Measurements from ENCODE around the gene NIN.
"Not testable (repeated sequence)": the region's sequence is repeated elsewhere in the genome, so short reads cannot be mapped to it uniquely, and the experiment has no call there.

The NIN gene

DNA sequence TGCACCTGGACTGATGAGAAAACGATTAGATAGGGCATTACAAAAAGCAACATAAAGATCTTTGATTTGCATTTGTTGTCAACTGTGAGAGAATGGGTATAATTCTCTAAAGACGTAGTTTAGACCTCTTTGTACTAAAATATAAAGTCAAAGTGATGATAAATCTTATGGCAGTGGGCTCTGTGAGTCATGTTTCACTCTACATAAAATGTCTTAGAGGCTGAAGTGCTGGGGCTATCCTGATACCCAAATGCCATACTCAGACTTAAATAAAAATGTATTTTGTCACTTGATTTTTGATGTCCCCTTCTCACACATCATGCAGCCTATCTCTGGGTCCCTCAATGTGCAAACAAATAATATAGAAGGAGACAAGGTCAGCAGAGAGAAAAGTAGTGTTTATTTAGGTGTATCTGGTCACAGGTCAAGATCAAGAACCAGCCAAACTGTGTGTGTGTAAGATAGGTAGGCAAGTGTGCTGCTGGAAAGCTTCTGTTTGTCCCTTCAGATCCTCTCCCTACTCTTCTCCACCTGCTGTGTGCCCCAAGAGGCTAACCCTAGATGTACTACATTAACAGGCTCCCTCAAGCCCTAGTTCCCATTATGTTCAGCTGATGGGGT, 7.0 kb upstream of the NIN start:
- DNase-seq (ENCODE audit: low read depth) = no peak

DNA sequence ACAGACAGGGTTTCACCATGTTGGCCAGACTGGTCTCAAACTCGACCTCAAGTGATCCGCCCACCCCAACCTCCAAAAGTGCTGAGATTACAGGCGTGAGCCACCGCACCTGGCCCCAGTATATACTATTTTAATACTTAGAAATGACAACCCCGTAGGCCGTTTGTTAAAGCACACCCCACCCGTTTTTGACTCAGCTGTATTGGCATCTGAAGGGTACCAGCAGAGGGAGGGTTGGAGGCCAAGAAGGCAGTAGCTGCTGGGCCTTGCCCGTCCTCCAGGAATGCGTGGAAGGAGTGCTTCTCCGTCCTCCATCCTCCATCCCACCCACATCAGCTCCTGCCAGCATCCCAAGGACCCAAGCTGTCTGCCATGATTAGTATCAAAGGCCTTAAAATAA, 6.3 kb upstream of the NIN start:
- no peak for DNase-seq (ENCODE audit: low read depth)

DNA sequence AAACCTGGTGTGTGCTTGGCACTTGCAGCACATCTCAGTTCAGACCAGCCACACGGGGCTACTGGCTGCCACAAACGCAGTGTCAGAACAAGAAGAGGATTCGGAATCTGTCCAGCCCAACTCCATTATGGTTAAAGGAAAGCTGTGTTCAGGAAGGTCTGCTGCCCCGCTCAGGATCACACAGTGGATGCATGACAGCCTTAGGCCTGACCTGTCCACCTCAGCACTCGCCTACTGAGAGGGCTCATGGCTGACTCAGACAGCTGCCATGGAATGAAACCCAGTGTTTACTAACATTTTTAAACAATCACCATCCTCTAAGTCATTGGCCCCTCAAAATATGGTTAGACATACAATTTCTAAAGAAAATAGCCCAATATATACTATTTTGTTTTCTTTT, 5.6 kb upstream of the NIN start:
- peak; percentile 35 for DNase-seq (ENCODE audit: low read depth)

DNA sequence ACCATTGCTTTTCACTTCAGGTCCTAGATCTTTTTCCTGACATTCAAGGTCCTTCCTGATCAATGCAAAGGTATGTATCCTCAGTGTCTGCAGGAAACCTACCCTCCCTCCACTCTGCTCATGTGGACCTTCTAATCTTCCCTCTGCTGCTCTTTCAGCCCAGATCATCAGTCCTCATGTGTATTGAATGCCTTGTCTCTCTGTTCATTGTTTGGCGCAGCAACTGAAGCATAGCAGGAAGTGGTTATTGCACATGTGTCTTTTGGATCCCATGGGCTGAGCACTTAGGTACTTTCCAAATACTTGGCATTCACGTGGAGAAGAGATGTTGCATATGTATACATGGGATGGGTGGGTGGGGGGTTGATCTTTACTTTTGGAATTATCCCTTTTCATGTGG, 4.3 kb upstream of the NIN start:
- peak; percentile 27 for DNase-seq (ENCODE audit: low read depth)

DNA sequence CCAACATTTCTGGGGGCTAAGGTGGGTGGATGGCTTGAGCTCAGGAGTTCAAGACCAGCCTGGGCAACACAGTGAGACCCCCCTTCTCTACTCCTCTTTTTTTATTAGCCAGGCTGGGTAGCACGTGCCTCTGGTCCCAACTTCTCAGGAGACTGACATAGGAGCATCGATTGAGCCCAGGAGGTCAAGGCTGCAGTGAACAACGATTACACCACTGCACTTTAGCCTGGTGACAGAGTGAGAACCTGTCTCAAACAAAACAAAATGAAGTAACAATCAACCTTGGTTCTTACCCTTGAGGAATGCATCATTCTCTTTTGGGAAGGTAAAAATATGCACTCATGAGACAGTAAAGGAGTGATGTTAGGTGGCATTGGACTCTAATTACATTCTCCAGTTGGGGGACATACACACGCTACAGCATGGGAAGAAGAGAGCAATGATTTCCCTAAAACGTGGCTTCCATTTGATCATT, 3.9 kb upstream of the NIN start:
- DNase-seq (ENCODE audit: low read depth) = no peak

DNA sequence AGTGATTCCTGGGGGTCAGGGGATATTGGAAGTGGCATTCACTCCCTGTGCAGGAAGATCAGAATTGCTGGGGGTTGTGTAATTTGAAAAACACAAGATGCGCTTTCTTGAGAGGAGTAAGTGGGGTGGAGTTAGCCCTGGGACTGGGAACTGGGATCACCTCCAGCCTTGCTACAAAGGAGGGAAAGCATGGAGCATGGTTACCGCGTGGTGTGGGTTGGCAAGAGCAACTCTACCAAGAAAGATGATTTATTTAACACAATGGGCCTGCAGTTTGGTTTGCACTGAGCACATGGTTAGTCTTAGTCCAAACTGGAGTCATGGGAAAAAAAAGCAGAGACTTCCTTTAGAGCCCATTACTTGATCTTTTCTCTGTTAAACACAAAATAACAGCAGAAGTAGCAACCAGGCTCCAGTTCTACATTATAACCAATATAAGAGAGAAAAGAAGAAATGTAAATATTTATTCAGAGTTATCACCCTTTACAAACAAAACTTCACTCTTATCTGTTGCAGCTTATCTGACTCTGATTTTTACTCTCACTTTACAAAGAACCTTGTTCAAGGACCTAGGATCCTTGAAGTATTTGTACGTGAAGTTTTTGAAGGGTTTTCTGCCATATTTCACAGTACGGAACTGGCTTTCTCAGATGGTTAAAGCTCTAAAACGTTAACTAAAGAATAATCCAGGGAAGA, 2.1 kb upstream of the NIN start:
- DNase-seq (ENCODE audit: low read depth) = no peak

DNA sequence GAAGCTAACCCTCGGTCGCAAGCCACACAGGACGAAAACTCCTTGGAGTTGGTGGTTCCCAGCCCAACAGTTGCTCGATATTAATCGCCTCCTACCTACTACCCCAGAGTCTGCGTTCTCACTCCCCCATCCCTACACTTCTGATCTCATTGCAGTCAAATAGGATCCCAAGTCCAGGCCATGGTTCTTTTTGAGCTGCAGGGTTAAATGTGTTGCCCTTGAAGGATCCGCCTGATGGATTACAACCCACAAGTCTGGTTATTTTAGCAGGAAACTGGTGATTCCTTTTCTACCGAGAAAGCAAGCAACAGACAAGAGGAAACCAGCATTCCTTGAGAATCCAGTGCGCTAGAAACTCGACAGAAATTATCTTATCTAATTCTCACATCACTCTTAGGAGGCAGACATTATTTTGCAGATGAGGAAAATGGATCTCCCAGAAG, 785 bp upstream of the NIN start:
- DNase-seq (ENCODE audit: low read depth) = no peak

DNA sequence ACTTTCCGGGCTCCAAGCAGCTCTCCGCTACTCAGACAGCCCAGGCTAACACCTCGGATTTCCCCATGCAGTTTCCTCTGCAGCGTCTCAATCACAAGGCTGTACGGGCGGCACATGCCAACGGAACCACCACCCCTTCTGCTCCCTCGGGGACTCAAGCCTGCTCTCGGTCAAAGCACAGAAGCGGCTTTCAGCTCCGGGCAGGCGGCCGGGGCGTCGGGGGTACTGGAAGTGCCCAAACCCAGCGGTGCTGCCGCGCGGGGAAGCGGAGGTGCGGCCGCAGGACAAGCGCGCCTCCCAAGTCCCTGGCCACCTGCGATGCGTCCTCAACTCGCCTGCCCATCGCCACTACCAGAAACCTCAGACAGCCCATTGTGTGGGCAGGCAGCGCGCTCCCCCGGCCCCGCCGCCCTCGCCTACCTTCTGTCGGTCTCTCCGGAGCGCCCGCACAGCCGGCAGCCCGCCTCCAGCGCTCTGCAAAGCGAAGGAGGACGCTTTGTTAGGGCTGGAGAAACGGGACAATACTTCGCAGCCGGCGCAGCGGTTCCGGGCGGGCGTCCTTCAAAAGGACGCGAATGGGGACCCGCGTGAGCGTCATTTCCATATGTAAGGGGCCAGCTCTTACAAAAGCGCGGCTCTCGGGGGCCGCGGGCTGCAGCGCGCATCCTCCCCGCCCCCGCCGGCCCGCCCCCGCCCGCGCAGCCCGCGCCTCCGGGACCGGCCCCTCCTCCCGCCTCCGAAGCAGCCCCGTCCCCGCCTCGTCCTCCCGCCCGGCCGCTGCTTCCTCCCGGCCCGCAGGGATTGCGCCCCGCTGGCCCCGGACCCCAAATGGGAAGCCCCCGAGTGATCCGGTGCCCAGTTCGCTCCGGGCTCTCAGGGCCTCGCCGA, 674 bp downstream of the NIN start:
- peak; percentile 55 for DNase-seq (ENCODE audit: low read depth)

DNA sequence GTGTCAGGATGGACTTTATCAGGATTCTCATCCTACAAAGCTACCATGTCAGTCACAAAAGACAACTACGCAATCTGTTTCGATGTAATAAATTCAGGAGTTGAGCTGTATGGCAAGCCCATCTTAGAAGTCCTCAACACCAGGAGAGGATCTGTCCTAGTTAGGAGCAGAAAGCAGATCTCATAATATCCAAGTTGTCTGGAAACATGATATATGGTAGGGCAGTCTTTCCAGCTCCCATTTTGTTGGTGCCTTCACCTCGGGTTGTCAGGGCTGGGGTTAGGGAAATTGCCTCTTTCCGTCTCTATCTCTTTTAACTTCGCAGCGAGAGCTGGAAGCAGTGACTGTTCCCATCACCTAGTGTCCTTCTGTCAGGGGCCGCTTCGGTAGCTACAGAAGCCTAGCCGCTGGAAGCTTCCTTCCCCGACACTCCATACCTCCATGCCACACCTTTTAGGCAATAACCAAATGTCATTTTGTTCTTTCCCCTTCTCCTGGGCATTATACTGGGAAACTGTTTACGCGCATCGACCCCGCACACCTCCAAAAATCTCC, 1.4 kb downstream of the NIN start:
- DNase-seq (ENCODE audit: low read depth) = no peak

DNA sequence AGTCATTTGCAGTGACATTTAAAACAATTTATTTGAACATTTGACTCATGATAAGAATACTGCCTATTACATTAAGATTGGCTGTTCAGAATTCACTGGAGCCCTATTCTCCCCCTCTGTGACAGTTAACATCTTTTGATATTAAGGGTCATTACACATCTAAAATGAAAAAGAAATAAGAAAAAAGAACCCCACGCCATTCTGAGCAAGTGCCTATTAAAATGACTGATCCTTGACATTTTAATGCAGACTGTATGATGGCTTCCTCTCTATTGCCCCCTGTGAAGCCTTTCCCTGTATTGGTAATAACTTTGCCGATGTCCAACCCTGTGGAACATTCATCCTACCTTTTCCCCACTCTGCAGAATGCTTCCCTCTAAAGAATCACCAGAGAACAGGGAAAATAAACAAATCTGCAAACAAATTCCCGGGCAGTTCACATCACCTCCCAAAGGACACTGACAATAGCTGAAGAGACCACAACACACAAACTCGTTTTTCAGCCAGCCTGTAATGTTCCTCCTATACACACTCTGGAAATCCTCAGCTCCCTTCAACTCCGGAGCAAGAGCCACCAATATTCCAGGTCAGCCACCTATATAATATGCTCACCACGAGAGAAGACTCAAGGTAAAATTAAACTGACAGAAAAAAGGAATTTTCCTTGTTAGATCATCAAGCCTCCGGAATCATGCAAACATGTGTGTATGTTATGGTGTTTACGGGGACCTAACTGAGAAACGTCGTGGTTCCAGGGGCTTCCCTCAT, 2.1 kb downstream of the NIN start:
- no peak for DNase-seq (ENCODE audit: low read depth)

DNA sequence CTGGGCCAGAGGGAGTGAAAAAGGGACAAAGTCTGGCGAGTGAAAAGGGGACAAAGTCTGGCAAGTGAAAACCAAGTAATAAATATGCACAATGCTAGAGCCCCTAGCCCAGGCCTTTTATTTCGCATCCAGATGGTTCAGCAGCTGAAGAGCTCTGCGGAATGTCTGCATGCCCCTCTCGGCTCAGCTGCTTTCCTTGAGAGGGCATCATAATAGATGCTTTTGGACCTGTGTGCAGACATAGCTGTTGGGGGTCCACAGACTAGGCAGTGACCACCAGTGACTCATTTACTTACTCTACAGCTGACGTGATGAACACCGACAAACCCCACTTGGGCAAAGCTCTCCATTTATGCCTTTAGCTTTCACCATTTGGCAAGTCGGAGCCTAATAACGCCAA, 4.3 kb downstream of the NIN start:
- DNase-seq (ENCODE audit: low read depth) = no peak

DNA sequence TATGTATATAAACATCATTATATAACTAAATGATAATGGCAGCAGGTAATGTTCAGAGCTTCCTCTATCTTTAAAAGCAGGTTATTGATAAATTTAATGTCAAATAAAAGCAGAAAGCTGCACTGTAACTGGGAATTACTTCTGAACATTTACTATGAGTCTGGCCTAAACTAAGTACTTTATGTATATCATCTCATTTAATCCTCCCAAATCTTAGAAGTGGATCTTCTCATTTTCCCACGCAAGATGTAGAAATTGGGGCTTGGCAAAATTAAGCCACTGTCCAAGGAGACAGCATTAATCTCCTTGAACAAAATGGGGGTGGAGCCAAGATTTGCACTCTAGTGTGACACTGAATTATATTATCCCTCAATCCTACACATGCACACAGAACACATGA, 5.7 kb downstream of the NIN start:
- DNase-seq (ENCODE audit: low read depth) = no peak

DNA sequence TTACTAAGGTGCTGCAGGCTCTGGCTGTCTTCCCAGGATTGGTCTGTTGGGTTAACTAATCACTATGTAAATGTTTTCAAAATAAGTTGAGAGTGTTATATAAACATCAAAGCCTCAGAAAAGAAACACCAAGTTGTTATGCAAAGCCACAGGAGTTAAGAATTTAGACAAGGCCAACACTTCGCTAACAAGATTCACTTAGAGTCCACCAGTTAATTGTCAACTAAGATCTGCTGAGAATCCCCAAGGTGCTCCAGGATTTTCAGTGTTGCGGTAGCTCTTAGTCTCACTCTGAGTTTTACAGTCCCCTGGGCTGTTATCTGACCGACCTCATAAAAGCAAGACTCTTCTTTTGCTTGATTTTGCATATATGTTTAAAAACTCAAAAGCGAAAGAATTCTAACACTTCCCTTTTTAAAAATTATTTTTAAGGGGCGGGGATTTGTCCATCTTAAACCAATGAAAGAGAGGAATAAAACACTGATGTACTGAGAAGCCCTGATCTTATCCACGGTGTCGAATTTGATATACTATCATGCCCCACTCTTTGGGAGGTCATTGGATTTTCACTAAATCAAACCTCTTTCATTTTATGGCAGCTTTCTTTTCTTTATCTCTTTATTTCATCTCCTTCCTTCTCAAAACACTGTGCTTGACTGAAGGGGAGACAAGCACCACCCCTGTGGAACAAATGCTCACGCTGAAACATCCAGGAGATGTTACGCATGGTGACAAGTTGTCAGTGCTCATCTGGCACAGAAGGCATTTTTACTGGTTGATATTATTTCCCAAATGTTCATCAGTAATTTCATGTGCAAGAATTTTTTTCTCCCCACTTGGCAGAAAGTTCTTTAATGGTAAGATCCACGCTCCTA, 7.0 kb downstream of the NIN start:
- DNase-seq (ENCODE audit: low read depth) = no peak

DNA sequence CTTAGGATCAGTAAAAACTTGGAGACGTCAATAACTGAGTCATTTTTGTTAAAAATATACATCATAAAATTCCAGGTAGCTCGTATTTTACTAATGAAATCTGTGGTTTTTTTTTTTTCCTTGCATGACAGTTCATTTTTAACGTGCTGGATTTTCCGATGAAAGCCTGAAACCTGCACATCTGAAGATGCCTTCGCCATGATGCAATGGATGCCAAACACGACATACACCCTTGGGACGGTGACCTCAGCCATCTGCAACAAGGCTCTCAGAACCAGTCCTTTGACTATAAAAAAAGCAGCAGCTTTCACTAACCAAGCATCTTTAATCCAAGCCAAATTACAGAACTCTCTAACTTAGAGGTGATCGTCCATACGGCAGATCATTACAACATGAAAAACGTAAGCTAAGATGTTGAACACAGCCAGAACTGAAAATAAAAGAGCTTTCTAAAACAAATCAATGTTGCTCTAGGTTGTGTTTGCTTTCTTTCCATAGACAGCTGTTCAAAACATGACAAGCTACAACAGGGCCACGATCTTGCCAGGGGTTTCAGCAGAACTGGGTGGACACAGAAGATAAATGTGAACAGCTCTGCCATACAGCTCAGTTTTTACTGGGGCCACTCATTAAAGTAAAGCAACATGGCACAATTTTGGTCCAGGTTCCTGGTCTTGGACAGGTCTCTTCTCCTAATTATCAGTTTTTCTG, 7.8 kb downstream of the NIN start:
- no peak for DNase-seq (ENCODE audit: low read depth)

DNA sequence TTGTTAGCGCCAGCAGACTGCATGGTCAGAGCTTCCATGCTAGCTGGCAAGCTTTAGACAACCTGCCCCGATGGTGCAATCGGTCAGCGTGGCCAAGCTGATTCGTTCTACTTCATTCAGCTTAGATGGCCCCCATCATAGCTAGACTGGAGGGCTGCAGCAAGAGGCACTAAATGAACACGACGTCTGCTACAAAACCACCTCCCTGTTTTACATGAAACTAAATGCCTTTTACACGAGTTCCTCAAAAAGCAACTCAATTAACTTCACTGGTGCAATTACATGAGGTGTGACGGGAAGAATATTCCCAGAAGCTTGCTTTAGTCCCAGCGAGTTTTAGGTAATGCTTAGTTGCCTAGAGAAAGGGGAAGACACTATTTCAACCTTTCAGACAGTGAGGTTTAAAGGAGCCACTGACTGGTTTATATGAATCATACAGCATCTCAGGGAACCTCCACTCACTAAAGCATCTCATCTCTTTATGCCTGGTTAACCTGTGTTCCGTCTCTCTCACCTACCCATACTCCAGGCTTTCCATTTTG, 8.4 kb downstream of the NIN start:
- DNase-seq (ENCODE audit: low read depth) = no peak

DNA sequence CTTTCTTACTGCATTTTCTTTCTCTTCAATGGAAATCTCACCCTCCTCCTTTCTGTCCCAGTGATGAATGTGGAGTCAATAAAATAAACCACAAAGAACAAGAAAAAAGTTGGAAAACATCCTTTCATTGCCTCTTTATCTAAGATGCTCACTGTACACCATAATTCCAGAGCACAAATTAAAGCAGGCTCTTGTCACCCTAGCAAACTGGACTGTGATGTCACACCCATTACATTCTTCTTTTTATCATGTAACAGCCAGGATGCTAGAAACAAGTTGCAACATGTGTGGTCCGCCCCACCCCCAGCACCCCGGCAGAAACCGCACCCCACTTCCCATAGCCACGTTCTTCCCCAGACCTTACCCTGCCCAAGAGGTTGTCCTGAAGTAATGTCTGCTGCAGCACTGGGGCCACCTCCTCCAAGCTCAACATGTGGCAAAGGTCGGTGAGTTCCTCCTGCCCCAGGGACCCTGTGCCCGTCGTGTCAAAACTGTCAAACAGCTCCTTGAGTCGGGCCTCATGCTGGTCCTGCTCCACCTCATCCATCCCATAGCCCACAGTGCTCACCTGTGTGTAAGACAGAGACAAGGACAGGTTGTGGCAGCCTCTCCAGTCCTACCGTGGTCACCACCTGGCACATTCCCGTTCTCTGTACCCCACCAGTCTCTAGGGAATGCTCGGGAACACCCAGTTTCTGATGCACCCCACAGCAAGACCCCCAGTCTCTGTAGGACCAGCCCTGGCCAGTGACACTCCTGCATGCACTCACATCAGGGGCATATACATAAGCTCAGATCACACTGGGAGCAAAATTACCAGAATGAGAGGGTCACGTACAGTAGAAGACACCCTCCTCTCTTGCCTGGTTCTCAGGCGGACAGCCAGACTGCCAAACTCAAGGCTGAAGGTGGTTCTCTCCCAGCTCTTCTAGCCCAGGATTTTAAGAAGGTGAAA, 9.2 kb downstream of the NIN start:
- peak; percentile 53 for DNase-seq (ENCODE audit: low read depth)

DNA sequence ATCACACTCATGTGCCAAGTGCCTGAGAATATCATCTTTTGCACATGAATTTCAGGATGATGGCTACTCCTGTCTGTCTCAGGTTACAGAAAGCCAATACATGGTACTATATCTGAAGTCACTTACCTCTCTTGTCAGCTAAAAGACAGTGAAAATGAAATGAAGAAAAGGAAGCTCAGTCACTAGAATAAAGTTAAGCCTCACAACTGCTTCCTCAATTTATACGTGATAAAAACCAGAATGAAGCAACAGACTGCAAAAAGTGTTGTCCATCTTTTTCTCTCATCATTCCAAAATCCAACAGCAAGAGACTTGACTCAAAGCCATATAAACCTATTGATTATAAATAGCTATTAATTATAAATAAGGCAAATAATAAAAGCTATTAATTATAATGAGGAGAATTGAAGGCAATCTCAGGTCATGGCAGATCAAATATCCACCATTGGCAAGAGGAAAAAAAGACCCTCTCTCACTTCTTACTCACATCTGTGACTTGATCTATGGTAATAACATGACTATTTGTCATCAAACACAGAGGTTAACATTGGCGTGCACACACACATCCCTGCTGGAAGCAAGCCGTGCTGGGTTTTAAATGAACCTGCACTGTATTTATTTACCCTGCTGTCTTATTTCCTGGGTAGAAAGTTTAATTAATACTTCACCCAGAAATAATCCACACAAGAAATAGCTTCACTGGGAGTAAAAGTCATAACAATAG, 10.0 kb downstream of the NIN start:
- DNase-seq (ENCODE audit: low read depth) = no peak

DNA sequence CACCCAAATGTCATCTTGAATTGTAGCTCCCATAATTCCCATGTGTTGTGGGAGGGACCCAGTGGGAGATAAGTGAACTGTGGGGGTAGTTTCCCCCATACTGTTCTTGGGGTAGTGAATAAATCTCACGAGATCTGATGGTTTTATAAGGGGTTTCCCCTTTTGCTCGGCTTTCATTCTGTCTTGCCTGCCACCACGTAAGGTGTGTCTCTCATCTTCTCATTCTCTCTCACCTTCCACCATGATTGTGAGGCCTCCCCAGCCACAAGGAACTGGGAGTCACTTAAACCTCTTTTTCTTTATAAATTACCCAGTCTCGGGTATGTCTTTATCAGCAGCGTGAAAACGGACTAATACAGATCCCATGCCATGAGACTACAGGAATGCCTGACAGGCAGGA, 11.7 kb downstream of the NIN start:
- DNase-seq (ENCODE audit: low read depth) = not testable (repeated sequence)

Measured in EH (cell line).